ENCODE results near the gene KMT2D. TPM values are rescaled to one million over a fixed set of nuclear protein-coding genes. Genes with fewer than 3 reads are reported as not detected.

KMT2D gene
- total RNA-seq, 1 donor from 2014 or later, result 106 TPM

GRCh38 chr12:49058366-49059044 is 2.1 kb downstream of the KMT2D start:
- intact Hi-C loops (cut with DNase I), result loop anchor here (5.0 kb wide), 1 partner anchor 41 kb away; the partner anchor contains the start of gene PRKAG1
- Histone ChIP-seq H3K27ac (peak overlapping the region; percentile 94 to 98), H3K27me3 (no peaks in the 10 kb centered on the region), H3K4me3 (peak overlapping the region; percentile 96 to 97), H3K36me3 (peaks cover 16 to 17% of the 10 kb centered on the region in 2 donors), H3K4me1 (peaks cover 8 to 31% of the 10 kb centered on the region in 2 donors), H3K9me3 (no peaks in the 10 kb centered on the region)
- DNase-seq (ENCODE audit: low spot score in 2 of 2), result no peak
- TF ChIP-seq CTCF (IDR thresholded peaks at IDR 0.05), result no peak

DNA sequence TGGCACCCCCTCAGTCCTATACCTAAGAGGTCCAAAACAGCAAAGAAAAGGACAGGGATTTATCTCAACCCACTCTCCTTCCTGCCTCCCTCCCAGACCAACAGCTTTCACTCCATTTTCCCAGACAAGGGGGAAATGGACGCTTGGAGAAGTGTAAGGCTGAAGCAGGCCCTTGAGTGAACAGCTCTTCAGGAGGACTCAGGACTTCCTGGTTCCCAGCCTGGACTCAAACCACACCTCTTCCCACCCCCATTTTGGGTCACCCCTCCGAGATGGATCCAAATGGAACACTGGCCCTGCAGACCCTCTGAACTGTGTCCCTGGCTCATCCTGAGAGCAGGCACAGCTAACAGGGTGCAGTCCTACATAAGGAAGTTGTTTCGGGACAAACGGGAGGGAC is 2.7 kb downstream of the KMT2D start:
- Histone ChIP-seq H3K27ac (peak overlapping the region; percentile 8 to 31), H3K36me3 (peaks cover 22 to 23% of the 10 kb centered on the region in 2 donors), H3K4me1 (peaks cover 8 to 31% of the 10 kb centered on the region in 2 donors), H3K4me3 (peak overlapping the region; percentile 96 to 97), H3K27me3 (no peaks in the 10 kb centered on the region), H3K9me3 (no peaks in the 10 kb centered on the region)
- intact Hi-C loops (cut with DNase I), result loop anchor here (5.0 kb wide), 1 partner anchor 41 kb away; the partner anchor contains the start of gene PRKAG1
- no peak for DNase-seq (ENCODE audit: low spot score in 2 of 2)
- TF ChIP-seq CTCF (IDR thresholded peaks at IDR 0.05), result no peak

DNA sequence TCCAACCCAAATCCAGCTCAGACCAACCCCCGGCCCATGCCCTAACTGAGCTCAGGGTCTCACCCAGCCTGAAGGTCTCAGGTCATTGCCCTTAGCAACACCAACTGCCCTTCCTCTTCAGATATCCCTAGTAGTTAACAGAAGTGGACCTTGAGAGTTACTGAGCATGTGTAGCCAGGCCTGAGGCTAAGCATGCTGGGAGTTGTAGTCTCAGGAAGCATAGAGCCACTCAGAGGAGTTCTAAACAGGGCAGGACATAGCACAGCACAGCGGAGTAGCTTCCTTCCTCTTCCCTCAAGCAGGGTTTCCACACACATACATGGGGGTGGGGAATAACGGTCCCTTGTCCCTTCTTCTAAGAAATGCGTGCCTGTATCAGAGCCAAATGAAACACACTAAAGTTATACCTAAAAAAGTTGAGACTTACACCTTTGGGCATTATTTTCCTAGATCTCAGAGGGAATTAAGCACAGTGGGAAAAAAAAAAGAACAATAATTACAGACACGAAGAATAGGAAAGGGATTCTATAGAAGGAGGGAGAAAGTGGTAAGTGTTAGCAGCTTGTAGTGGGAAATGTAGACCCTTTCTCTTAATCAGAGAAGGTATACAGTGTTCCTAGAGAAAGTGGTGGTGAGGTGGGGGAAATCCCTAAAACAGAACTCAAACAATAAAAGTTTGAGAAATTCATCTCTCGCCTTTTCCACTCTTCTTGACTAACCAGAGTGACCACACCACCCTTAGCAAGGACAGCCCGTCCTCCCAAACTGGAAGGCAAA is 4.4 kb downstream of the KMT2D start:
- Histone ChIP-seq H3K27me3 (no peaks in the 10 kb centered on the region), H3K9me3 (no peaks in the 10 kb centered on the region), H3K4me1 (peaks cover 8 to 31% of the 10 kb centered on the region in 2 donors), H3K27ac (peak overlapping the region in 1 of 2 donors; percentile 31), H3K36me3 (peaks cover 40% of the 10 kb centered on the region in 2 donors), H3K4me3 (peak overlapping the region; percentile 29 to 96)
- peak; percentile 33 to 82 for DNase-seq (ENCODE audit: low spot score in 2 of 2)
- intact Hi-C loops (cut with DNase I), result loop anchor here (5.0 kb wide), 1 partner anchor 39 kb away; the partner anchor contains the start of gene PRKAG1
- no peak for TF ChIP-seq CTCF (IDR thresholded peaks at IDR 0.05)

DNA sequence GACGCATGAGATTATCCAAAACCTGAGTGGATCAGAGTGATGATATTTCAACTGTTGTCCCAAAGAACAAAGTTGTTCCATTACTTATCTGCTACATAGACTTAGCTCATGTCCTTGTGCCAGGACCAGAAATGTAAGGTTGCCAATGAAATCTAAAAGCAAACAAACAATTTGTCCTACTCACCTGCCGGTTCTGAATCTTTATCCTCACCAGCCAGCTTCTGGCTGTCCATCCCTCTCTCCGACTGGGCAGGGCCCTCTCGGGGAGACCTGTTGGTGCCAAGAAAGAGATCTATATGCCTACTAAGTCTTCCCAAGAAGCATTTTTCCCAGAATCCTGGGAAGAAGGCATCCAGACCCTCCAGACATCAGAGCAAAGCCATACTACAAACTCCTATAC is 5.5 kb downstream of the KMT2D start:
- no peak for TF ChIP-seq CTCF (IDR thresholded peaks at IDR 0.05)
- Histone ChIP-seq H3K27ac (no peak overlapping the region), H3K27me3 (no peaks in the 10 kb centered on the region), H3K4me3 (no peak overlapping the region), H3K36me3 (peaks cover 50 to 51% of the 10 kb centered on the region in 2 donors), H3K9me3 (no peaks in the 10 kb centered on the region), H3K4me1 (peaks cover 8 to 31% of the 10 kb centered on the region in 2 donors)
- intact Hi-C loops (cut with DNase I), result loop anchor here (5.0 kb wide), 1 partner anchor 38 kb away; the partner anchor contains the start of gene PRKAG1
- no peak for DNase-seq (ENCODE audit: low spot score in 2 of 2)

- Histone ChIP-seq H3K36me3 (peaks cover 56 to 57% of the 10 kb centered on the region in 2 donors), H3K27ac (no peak overlapping the region), H3K9me3 (no peaks in the 10 kb centered on the region), H3K27me3 (no peaks in the 10 kb centered on the region), H3K4me1 (peaks cover 8 to 31% of the 10 kb centered on the region in 2 donors), H3K4me3 (no peak overlapping the region)
- intact Hi-C loops (cut with DNase I), result no loop called here
- DNase-seq (ENCODE audit: low spot score in 2 of 2), result no peak
- TF ChIP-seq CTCF (IDR thresholded peaks at IDR 0.05), result no peak
Observed at GRCh38 chr12:49054524-49054923, 6.1 kb downstream of the KMT2D start.
